Measurements from ENCODE around the gene ARID4B. TPM values are rescaled to one million over a fixed set of nuclear protein-coding genes. Genes with fewer than 3 reads are reported as not detected.

Gene ARID4B
- total RNA-seq, 4 donors from 2014 or later: 23.6 to 37.9 (median 33.0) TPM

DNA sequence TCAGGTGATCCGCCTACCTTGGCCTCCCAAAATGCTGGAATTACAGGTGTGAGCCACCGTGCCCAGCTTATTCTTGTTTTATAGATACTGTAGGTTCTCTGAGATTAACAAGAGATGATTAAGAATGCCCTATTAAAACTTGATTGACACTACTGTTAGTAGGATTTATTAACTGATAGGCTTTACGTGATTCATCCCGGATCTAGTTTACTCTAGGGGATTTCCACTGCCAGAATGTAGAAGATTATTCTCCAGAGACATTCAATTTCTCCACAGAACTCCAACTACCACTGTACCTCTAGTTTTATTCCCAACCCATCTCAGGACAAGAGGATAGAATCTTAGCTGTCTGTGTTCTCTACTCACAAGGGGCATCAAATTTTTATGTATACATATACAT, 140.7 kb downstream of the ARID4B start:
- WGBS, 2 donors: 76 to 81% methylated on average over 4 of the region's 4 CpGs
- H3K4me3 ChIP-seq (ENCODE audit: low read depth, poor library complexity, severe bottlenecking): no peak overlapping the region
- intact Hi-C loops (cut with DNase I; ENCODE audit: low total_unique reads): no loop called here
- DNase-seq (ENCODE audit: low spot score in 2 of 2): no peak
- TF ChIP-seq CTCF (IDR thresholded peaks at IDR 0.05) (no peak), POLR2A (IDR thresholded peaks at IDR 0.05) (no peak)

DNA sequence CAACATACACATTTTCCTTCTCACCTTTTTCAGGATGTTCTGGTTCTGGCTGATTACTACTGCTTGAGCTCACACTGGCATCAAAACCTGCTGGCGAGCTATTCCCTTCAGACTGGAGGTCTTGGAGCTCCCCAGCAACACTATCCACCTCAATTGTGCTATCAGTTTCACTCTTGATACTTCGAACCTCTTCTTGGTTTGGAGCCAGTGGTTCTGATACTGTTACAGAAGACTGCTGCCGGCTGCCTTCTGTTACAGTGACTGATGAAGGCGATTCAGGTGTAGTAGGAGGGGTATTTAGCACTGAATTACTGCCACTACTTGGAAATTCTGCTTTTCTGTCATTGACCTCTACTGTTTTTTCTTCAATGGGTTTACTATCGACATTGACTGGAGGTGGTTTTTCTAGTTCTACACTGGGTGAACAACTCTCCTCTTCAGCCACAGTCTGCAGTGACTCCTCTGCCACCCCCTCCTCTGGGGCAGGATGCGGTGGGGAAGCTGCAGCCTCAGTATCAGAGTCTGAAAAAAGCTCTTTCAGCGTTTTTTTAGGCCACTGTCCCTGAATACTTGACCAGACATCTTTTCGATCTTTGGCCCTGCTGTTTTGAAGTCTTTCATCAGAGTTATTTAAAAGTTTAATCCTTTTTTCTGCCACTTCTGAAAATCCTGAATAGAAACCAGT, 146.3 kb downstream of the ARID4B start:
- TF ChIP-seq POLR2A (IDR thresholded peaks at IDR 0.05) (no peak), CTCF (IDR thresholded peaks at IDR 0.05) (no peak)
- WGBS, 2 donors: 87 to 91% methylated on average over 8 of the region's 8 CpGs
- DNase-seq (ENCODE audit: low spot score in 2 of 2): no peak
- H3K4me3 ChIP-seq (ENCODE audit: low read depth, poor library complexity, severe bottlenecking): no peak overlapping the region
- intact Hi-C loops (cut with DNase I; ENCODE audit: low total_unique reads): no loop called here

DNA sequence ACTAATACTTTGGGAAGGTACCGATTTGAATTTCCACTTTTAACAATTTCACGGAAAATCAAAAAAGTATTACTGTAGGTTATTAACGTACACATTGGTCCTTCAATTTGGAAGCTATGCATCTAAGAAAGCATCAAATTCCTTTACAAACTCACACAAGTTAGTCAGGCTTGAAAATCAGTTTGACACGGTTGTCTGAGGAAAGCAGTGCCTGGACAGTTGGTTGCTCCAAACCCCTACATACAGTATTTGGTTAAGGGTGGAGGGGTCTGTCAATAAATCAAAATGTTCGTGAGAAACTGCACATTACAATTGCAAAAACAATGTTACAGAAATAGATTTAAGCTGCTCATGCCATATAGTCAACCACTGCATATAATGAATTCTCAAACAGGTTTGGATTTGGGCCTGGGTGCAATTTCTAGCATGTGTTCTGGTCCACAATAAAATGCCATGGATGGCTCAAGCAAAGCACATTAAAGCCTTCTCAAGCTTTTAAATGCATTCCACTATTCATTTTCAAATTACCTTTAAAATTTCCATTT, 147.0 kb downstream of the ARID4B start:
- 88 to 89% methylated on average over 5 of the region's 5 CpGs for WGBS, 2 donors
- intact Hi-C loops (cut with DNase I; ENCODE audit: low total_unique reads): no loop called here
- TF ChIP-seq POLR2A (IDR thresholded peaks at IDR 0.05) (no peak), CTCF (IDR thresholded peaks at IDR 0.05) (no peak)
- no peak overlapping the region for H3K4me3 ChIP-seq (ENCODE audit: low read depth, poor library complexity, severe bottlenecking)
- no peak for DNase-seq (ENCODE audit: low spot score in 2 of 2)

- no peak for TF ChIP-seq CTCF (IDR thresholded peaks at IDR 0.05)
- no peak for TF ChIP-seq POLR2A (IDR thresholded peaks at IDR 0.05)
- no peak for DNase-seq (ENCODE audit: low spot score in 2 of 2)
- intact Hi-C loops (cut with DNase I; ENCODE audit: low total_unique reads): no loop called here
- H3K4me3 ChIP-seq (ENCODE audit: low read depth, poor library complexity, severe bottlenecking): no peak overlapping the region
- WGBS, 2 donors: 91 to 93% methylated on average over 7 of the region's 7 CpGs
Observed at GRCh38 chr1:235176486-235176885, 151.5 kb downstream of the ARID4B start.

DNA sequence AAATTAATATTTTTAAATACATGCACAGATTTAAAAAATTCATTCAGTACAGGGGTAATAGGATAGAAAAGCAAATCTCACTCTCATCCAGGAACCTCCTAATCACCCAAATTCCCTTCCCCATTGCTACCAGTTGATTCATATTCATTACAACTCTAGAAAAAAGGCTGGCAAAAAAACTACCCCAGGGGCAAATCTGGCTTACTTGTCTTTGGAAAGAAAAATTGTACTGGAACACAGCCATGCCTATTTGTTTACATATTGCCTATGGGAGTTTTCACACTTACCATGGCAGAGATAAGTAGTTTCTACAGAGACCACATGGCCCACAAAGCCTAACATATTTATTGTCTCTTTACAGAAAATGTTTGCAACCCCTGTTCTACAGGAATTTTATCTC, 158.0 kb downstream of the ARID4B start:
- TF ChIP-seq CTCF (IDR thresholded peaks at IDR 0.05) (no peak), POLR2A (IDR thresholded peaks at IDR 0.05) (no peak)
- intact Hi-C loops (cut with DNase I; ENCODE audit: low total_unique reads): no loop called here
- DNase-seq (ENCODE audit: low spot score in 2 of 2): no peak
- no peak overlapping the region for H3K4me3 ChIP-seq (ENCODE audit: low read depth, poor library complexity, severe bottlenecking)

DNA sequence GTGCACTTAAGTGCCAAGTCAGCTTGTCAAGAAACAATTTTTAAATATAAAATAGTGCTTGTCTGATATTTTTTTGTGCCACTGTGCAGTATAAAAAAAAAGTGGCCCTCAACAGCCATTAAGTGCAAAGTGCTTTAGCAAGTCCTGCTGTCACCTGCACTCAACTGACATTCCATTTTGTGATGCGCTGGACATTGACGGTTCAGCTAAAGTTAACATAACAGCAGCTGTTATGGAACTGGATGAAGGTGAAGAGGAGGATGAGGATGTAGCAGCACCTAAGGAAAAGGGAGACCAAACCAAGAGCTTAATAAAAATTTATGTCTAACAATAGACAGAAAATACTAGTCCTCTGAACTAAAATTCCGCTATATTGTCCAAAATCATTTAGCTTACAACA, 159.6 kb downstream of the ARID4B start:
- TF ChIP-seq CTCF (IDR thresholded peaks at IDR 0.05) (no peak), POLR2A (IDR thresholded peaks at IDR 0.05) (no peak)
- intact Hi-C loops (cut with DNase I; ENCODE audit: low total_unique reads): no loop called here
- WGBS, 2 donors: 97% methylated on average over 3 of the region's 3 CpGs
- no peak overlapping the region for H3K4me3 ChIP-seq (ENCODE audit: low read depth, poor library complexity, severe bottlenecking)
- DNase-seq (ENCODE audit: low spot score in 2 of 2): no peak

Measured in lower leg skin (tissue), 4 donors.